Measurements from ENCODE around the gene MEX3D. TPM values are rescaled to one million over a fixed set of nuclear protein-coding genes. Genes with fewer than 3 reads are reported as not detected.

Gene MEX3D
- total and polyA plus RNA-seq, 2 of the 4 experiments (the other 2 are of a cell fraction): 9.1 to 9.6 TPM

DNA sequence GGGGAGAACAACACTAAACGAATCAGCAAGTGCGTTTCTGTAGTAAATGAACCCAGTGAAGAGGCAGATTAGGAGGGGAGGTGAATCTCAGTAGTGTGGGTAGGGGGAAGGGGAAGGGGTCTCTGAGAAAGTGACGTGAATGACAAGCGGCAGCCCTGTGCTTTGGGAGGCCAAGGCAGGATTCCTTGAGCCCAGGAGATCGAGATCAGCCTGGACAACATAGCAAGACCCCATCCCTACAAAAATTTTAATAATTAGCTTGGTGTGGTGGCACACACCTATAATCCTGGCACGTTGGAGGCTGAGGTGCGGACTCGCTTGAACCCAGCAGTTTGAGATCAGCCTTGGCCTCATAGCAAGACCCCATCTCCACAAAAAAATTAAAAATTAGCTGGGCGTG lies 36.1 kb downstream of the MEX3D start:
- Histone ChIP-seq H2BK20ac (ENCODE audit: low read depth, low read length) (no peak overlapping the region), H2BK15ac (ENCODE audit: low read depth, low read length) (no peak overlapping the region), H3K4ac (ENCODE audit: low read depth, low read length) (no peak overlapping the region), H3K27ac (ENCODE audit: insufficient read depth, low read length) (no peak overlapping the region), H3K27me3 (ENCODE audit: control insufficient read depth, insufficient read depth, low read length) (peaks cover 3% of the 10 kb centered on the region), H4K20me1 (ENCODE audit: insufficient read depth, low read length) (no peaks in the 10 kb centered on the region; the same call in 1 of the 2 replicates), H3K4me3 (ENCODE audit: insufficient read depth, low read depth, low read length) (no peak overlapping the region), H3K18ac (ENCODE audit: low read depth, low read length) (no peak overlapping the region), H3K14ac (replicated peaks; ENCODE audit: low read depth, low read length) (no peak overlapping the region), H3K56ac (ENCODE audit: extremely low read depth, insufficient read depth, low read length) (no peak overlapping the region), H3K79me1 (ENCODE audit: low read depth in 1 of 2, low read length in 2 of 2) (no peaks in the 10 kb centered on the region), H2BK5ac (ENCODE audit: low read depth, low read length, poor library complexity, severe bottlenecking) (no peak overlapping the region), H2AK5ac (ENCODE audit: low read depth, low read length) (no peak overlapping the region), H4K91ac (ENCODE audit: insufficient read depth, low read depth, low read length) (no peak overlapping the region), H3K9ac (ENCODE audit: low read depth, low read length) (no peak overlapping the region), H3K9me1 (ENCODE audit: insufficient read depth, low read length) (no peaks in the 10 kb centered on the region), H3K36me3 (ENCODE audit: control insufficient read depth, insufficient read depth, low read length) (no peaks in the 10 kb centered on the region), H3K4me1 (ENCODE audit: control insufficient read depth, insufficient read depth, low read length) (no peaks in the 10 kb centered on the region), H2AK9ac (replicated peaks; ENCODE audit: low read depth, low read length, poor library complexity) (no peak overlapping the region), H2AFZ (replicated peaks; ENCODE audit: low read length, poor library complexity) (no peak overlapping the region), H3K23ac (ENCODE audit: low read depth, low read length) (no peak overlapping the region), H3K9me3 (ENCODE audit: control insufficient read depth, insufficient read depth, low read length) (no peaks in the 10 kb centered on the region), H4K8ac (ENCODE audit: low read depth in 2 of 2, low read length in 2 of 2) (no peak overlapping the region), H4K5ac (ENCODE audit: low read depth, low read length) (no peak overlapping the region), H3K4me2 (ENCODE audit: low read depth, low read length) (no peak overlapping the region), H2BK120ac (ENCODE audit: low read depth, low read length) (no peak overlapping the region)
- in situ Hi-C loops (cut with MboI; ENCODE audit: low sequenced_read_pairs): loop anchor here (25.0 kb wide), 1 partner anchor 255 kb away; no protein-coding TSS in a partner anchor
- no peak for ATAC-seq (ENCODE audit: low read depth)
- no TSS peak for BruUV-seq (replicated peaks)
- ChIA-PET CTCF (interaction anchor here (1.1 kb wide), 1 partner anchor 14 kb away, joined by 4 read pairs; no protein-coding TSS in a partner anchor), POLR2A (ENCODE audit: unreplicated experiment) (no interaction called here)
- intact Hi-C loops (cut with micrococcal nuclease): no loop called here
- no peak for DNase-seq
- dilution Hi-C loops (cut with HindIII; ENCODE audit: low sequenced_read_pairs, unreplicated experiment): no loop called here
- WGBS, 2 experiments (ENCODE audit: extremely low coverage in 2 of 2, insufficient read length in 1 of 2): 90% methylated on average over 2 of the region's 9 CpGs; no CpG with 5 or more reads in 1 of the 2 experiments
- TF ChIP-seq BHLHE40 (IDR thresholded peaks at IDR 0.05; ENCODE audit: low read depth, low read length) (no peak), RAD21 (IDR thresholded peaks at IDR 0.05; ENCODE audit: low read length) (no peak), MXI1 (IDR thresholded peaks at IDR 0.05; ENCODE audit: borderline replicate concordance, low read depth, low read length) (no peak), NFE2L2 (IDR thresholded peaks at IDR 0.05; ENCODE audit: low read depth, low read length) (no peak), MAZ (IDR thresholded peaks at IDR 0.05; ENCODE audit: borderline replicate concordance, low read depth, low read length) (no peak), MAFK (IDR thresholded peaks at IDR 0.05; ENCODE audit: low read depth, low read length) (no peak), FOS (IDR thresholded peaks at IDR 0.05; ENCODE audit: low read depth, low read length) (no peak), CEBPB (IDR thresholded peaks at IDR 0.05; ENCODE audit: low read depth, low read length) (no peak)

Data from IMR-90 (cell line).